COLO668 (cell line): ENCODE measurements around the gene ZFR2.
"Not testable (repeated sequence)": the region's sequence is repeated elsewhere in the genome, so short reads cannot be mapped to it uniquely, and the experiment has no call there.

Source experiments
- DNase-seq: peaks from one replicate; lab custom pipeline; 2025; ENCODE audit not compliant: unreplicated experiment; lab: John Stamatoyannopoulos, UW

Gene ZFR2

GRCh38 chr19:3868770-3869456 is at the start of gene ZFR2:
TSS of gene ZFR2 (minus strand) at chr19:3869038. CDS start at chr19:3869017, 21 bp downstream.
- no peak for DNase-seq

- no peak for DNase-seq
Observed at GRCh38 chr19:3916033-3916432, 47.2 kb upstream of the ZFR2 start.

- no peak for DNase-seq
Observed at GRCh38 chr19:3914199-3914598, 45.4 kb upstream of the ZFR2 start.

- DNase-seq = no peak
Observed at GRCh38 chr19:3910105-3910504, 41.3 kb upstream of the ZFR2 start.

- no peak for DNase-seq
Observed at GRCh38 chr19:3908266-3909054, 39.6 kb upstream of the ZFR2 start.

- no peak for DNase-seq
Observed at GRCh38 chr19:3907626-3908265, 38.9 kb upstream of the ZFR2 start.

GRCh38 chr19:3904233-3904632 is 35.4 kb upstream of the ZFR2 start:
- DNase-seq = no peak

- no peak for DNase-seq
Observed at GRCh38 chr19:3902317-3902973, 33.6 kb upstream of the ZFR2 start.

GRCh38 chr19:3899531-3900294 is 30.9 kb upstream of the ZFR2 start:
- DNase-seq = no peak

GRCh38 chr19:3898426-3898825 is 29.6 kb upstream of the ZFR2 start:
- DNase-seq = no peak

- DNase-seq = no peak
Observed at GRCh38 chr19:3897936-3898335, 29.1 kb upstream of the ZFR2 start.

GRCh38 chr19:3895788-3896187 is 26.9 kb upstream of the ZFR2 start:
- DNase-seq = no peak

GRCh38 chr19:3894959-3895358 is 26.1 kb upstream of the ZFR2 start:
- not testable (repeated sequence) for DNase-seq

- DNase-seq = no peak
Observed at GRCh38 chr19:3893509-3894179, 24.8 kb upstream of the ZFR2 start.

- no peak for DNase-seq
Observed at GRCh38 chr19:3890591-3890990, 21.8 kb upstream of the ZFR2 start.

- no peak for DNase-seq
Observed at GRCh38 chr19:3882041-3882384, 13.2 kb upstream of the ZFR2 start.

- DNase-seq = no peak
Observed at GRCh38 chr19:3881272-3882040, 12.6 kb upstream of the ZFR2 start.

- no peak for DNase-seq
Observed at GRCh38 chr19:3880471-3881271, 11.8 kb upstream of the ZFR2 start, which contains the start of gene ATCAY. TSS of gene ATCAY (plus strand) at chr19:3880685. CDS start at chr19:3885768, 5,083 bp downstream.

- DNase-seq = no peak
Observed at GRCh38 chr19:3879656-3880055, 10.8 kb upstream of the ZFR2 start.
